Liver (tissue), 9 donors: Measurements from ENCODE around the gene ARPC1A. TPM values are rescaled to one million over a fixed set of nuclear protein-coding genes. Genes with fewer than 3 reads are reported as not detected.
"Not testable (repeated sequence)": the region's sequence is repeated elsewhere in the genome, so short reads cannot be mapped to it uniquely, and the experiment has no call there.

Experiments used
- DNase-seq: peaks from one replicate; pipeline ENCODE4 v3.0.0-alpha.2; 2017; ENCODE audit warnings: low spot score
- H3K27ac ChIP-seq, 2 donors: one replicate each; pipeline ENCODE4 v1.7.0; 2013; ENCODE audit warnings: inconsistent platforms in 2 of 2, low read length in 2 of 2, control low read depth in 1 of 2, low read depth in 1 of 2, mild to moderate bottlenecking in 1 of 2
- H3K27me3 ChIP-seq, 4 donors: one replicate each; pipeline versions ENCODE4 v1.6.1 to v1.7.0; 2013; ENCODE audit warnings: low read length in 3 of 4, inconsistent platforms in 1 of 4, mild to moderate bottlenecking in 1 of 4, moderate library complexity in 1 of 4; ENCODE audit not compliant: control insufficient read depth in 4 of 4, insufficient read depth in 4 of 4
- H3K36me3 ChIP-seq, 4 donors: one replicate each; pipeline versions ENCODE4 v1.6.1 to v1.7.0; 2013; ENCODE audit warnings: low read length in 3 of 4, mild to moderate bottlenecking in 3 of 4, low read depth in 1 of 4, moderate library complexity in 1 of 4; ENCODE audit not compliant: control insufficient read depth in 4 of 4, insufficient read depth in 3 of 4
- H3K4me1 ChIP-seq, 4 donors: one replicate each; pipeline versions ENCODE4 v1.6.1 to v1.7.0; 2013; ENCODE audit warnings: low read length in 3 of 4, mild to moderate bottlenecking in 3 of 4, moderate library complexity in 1 of 4; ENCODE audit not compliant: control insufficient read depth in 4 of 4, insufficient read depth in 4 of 4
- H3K4me3 ChIP-seq, 3 donors: one replicate each; pipeline versions ENCODE4 v1.6.1 to v1.7.0; 2013; ENCODE audit warnings: low read length in 3 of 3, control low read depth in 1 of 3, low read depth in 1 of 3, mild to moderate bottlenecking in 1 of 3
- H3K9ac ChIP-seq, 2 donors: one replicate each; pipeline ENCODE4 v1.7.0; 2013; ENCODE audit warnings: low read length in 2 of 2, mild to moderate bottlenecking in 2 of 2, moderate library complexity in 2 of 2, control low read depth in 1 of 2, low read depth in 1 of 2
- H3K9me3 ChIP-seq, 4 donors: one replicate each; pipeline versions ENCODE4 v1.6.1 to v1.7.0; 2013; ENCODE audit warnings: low read length in 3 of 4; ENCODE audit not compliant: control insufficient read depth in 4 of 4
- ATF3 ChIP-seq: IDR thresholded peaks from 2 replicates; pipeline ENCODE4 v1.6.1; 2016; ENCODE audit warnings: antibody characterized with exemption
- CTCF ChIP-seq: fragments of 150-350 bp; IDR thresholded peaks from 2 replicates; pipeline ENCODE4 v1.5.1; 2017; ENCODE audit warnings: improper control_type of control experiment, low read depth, low read length; ENCODE audit not compliant: missing input control
- EGR1 ChIP-seq, 2 donors: IDR thresholded peaks; 2 replicates each; pipeline ENCODE4 v1.6.1; 2016 to 2018; ENCODE audit warnings: antibody characterized with exemption in 2 of 2, low read depth in 2 of 2
- FOXA1 ChIP-seq: IDR thresholded peaks from 2 replicates; pipeline ENCODE4 v1.6.1; 2016; ENCODE audit warnings: antibody characterized with exemption
- FOXA2 ChIP-seq: IDR thresholded peaks from 2 replicates; pipeline ENCODE4 v1.6.1; 2016; ENCODE audit warnings: antibody characterized with exemption
- GABPA ChIP-seq, 2 donors: IDR thresholded peaks in 1 of 2; conservative IDR thresholded peaks in 1 of 2; 2 replicates each; pipeline ENCODE4 v1.6.1; 2016; ENCODE audit warnings: antibody characterized with exemption in 2 of 2, mild to moderate bottlenecking in 1 of 2, moderate library complexity in 1 of 2
- HNF4A ChIP-seq, 2 donors: conservative IDR thresholded peaks; 2 replicates each; pipeline ENCODE4 v1.6.1; 2016; ENCODE audit warnings: antibody characterized with exemption in 2 of 2, mild to moderate bottlenecking in 2 of 2
- HNF4G ChIP-seq: IDR thresholded peaks from 2 replicates; pipeline ENCODE4 v1.6.1; 2016; ENCODE audit warnings: antibody characterized with exemption
- JUND ChIP-seq, 2 donors: IDR thresholded peaks; 2 replicates each; pipeline ENCODE4 v1.6.1; 2016; ENCODE audit warnings: antibody characterized with exemption in 2 of 2
- MAX ChIP-seq: IDR thresholded peaks from 2 replicates; pipeline ENCODE4 v1.6.1; 2016; ENCODE audit warnings: antibody characterized with exemption
- RAD21 ChIP-seq, 2 donors: IDR thresholded peaks; 2 replicates each; pipeline ENCODE4 v1.6.1; 2016; ENCODE audit warnings: antibody characterized with exemption in 2 of 2, mild to moderate bottlenecking in 2 of 2
- REST ChIP-seq: IDR thresholded peaks from 2 replicates; pipeline ENCODE4 v1.6.1; 2016; ENCODE audit warnings: antibody characterized with exemption, mild to moderate bottlenecking
- TAF1 ChIP-seq: conservative IDR thresholded peaks from 2 replicates; pipeline ENCODE4 v1.6.1; 2016; ENCODE audit warnings: antibody characterized with exemption, mild to moderate bottlenecking
- YY1 ChIP-seq: IDR thresholded peaks from 2 replicates; pipeline ENCODE4 v1.6.1; 2016; ENCODE audit warnings: antibody characterized with exemption, mild to moderate bottlenecking
- ZBTB33 ChIP-seq: IDR thresholded peaks from 2 replicates; pipeline ENCODE4 v1.6.1; 2016; ENCODE audit warnings: antibody characterized with exemption
- WGBS: extraction: QIAGEN DNeasy Blood & Tissue Kit; methylation state at CpG from one replicate; pipeline ENCODE4 v1.1.7; 2013; 5-methylcytosine and 5-hydroxymethylcytosine counted together
- polyA plus RNA-seq, 2 donors: library from polyadenylated mRNA; stranded (reverse) in 1 of 2; unstranded in 1 of 2; fragments of 200-250 nt in 1 of 2; fragments of >200 nt in 1 of 2; fragmentation: Nextera tagmentation in 1 of 2; extraction: Ambion mirVana in 1 of 2; gene quantifications; one replicate each; pipeline versions ENCODE4 v1.2.1 to v1.2.3, GENCODE V29; 2013 to 2015
- total RNA-seq, 2 donors: library from RNA; depleted of rRNA; stranded (reverse); fragments of >200 nt; gene quantifications; one replicate each; pipeline ENCODE4 v1.2.3, GENCODE V29; 2014
- donor health status: healthy.
- donor health status: healthy.
- donor health status: healthy.
- donor health status: healthy.
- donor health status: healthy.

ARPC1A gene
- total and polyA plus RNA-seq, 4 donors: 46.7 to 84.0 (median 60.8) TPM

GRCh38 chr7:99278180-99278579, 47.5 kb upstream of the ARPC1A start:
- no peak for TF ChIP-seq EGR1 (IDR thresholded peaks at IDR 0.05; ENCODE audit: low read depth in 2 of 2)
- no peak for TF ChIP-seq HNF4A (conservative IDR thresholded peaks at IDR 0.05)
- TF ChIP-seq FOXA1: no peak
- TF ChIP-seq MAX: no peak
- TF ChIP-seq ATF3: no peak
- no peak for TF ChIP-seq JUND (IDR thresholded peaks at IDR 0.05)
- TF ChIP-seq RAD21 (IDR thresholded peaks at IDR 0.05): no peak
- no peak overlapping the region for H3K4me3 ChIP-seq
- H3K27me3 ChIP-seq: no peaks in the 10 kb centered on the region
- no peaks in the 10 kb centered on the region for H3K4me1 ChIP-seq
- WGBS: 87% methylated on average over 5 of the region's 5 CpGs
- no peak overlapping the region for H3K9ac ChIP-seq
- H3K9me3 ChIP-seq: no peaks in the 10 kb centered on the region
- H3K36me3 ChIP-seq: no peaks in the 10 kb centered on the region
- DNase-seq: no peak
- H3K27ac ChIP-seq: no peak overlapping the region

GRCh38 chr7:99284165-99284564, 41.5 kb upstream of the ARPC1A start:
- not testable (repeated sequence) for H3K36me3 ChIP-seq, H3K4me3 ChIP-seq, H3K9me3 ChIP-seq, DNase-seq, H3K9ac ChIP-seq, H3K27ac ChIP-seq, H3K27me3 ChIP-seq, H3K4me1 ChIP-seq
- WGBS: 97% methylated on average over 4 of the region's 4 CpGs

- Histone ChIP-seq H3K27me3 (no peaks in the 10 kb centered on the region), H3K9me3 (no peaks in the 10 kb centered on the region), H3K4me1 (no peaks in the 10 kb centered on the region), H3K36me3 (no peaks in the 10 kb centered on the region), H3K9ac (no peak overlapping the region), H3K4me3 (no peak overlapping the region), H3K27ac (no peak overlapping the region)
- 94% methylated on average over 23 of the region's 23 CpGs for WGBS
- TF ChIP-seq FOXA2 (no peak), YY1 (no peak), ZBTB33 (no peak), MAX (no peak), RAD21 (IDR thresholded peaks at IDR 0.05) (no peak), TAF1 (no peak), CTCF (no peak), REST (no peak), EGR1 (IDR thresholded peaks at IDR 0.05; ENCODE audit: low read depth in 2 of 2) (no peak), GABPA (IDR thresholded peaks at IDR 0.05 in 1 of 2, conservative IDR thresholded peaks at IDR 0.05 in 1 of 2) (no peak), HNF4G (no peak), FOXA1 (no peak), HNF4A (conservative IDR thresholded peaks at IDR 0.05) (no peak)
- no peak for DNase-seq
Observed at GRCh38 chr7:99287779-99288534, 37.7 kb upstream of the ARPC1A start.
